Measurements from ENCODE around the gene LRRC51.

LRRC51 gene

DNA sequence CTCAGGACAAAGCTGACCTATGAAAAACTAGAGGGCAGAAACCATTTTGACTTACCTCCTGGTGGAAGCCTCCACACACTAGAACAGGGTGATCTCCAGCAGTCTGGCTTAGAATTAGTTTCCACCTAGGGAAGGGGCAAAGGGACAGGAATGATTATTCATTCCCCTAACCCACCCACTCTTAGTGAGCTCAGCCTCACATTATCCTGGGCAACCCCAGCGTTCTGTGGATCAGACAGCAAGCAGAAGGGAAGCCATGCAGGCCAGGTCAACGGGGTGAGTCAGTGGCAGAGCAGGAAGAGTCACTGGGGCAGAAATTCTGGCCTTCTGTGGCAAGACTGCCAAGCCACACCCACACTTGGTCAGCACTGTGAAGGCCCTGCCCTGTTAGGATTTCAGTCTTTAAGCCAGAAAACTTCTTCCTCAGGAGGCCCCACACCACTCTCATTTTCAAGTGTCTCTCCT lies 10.8 kb upstream of the LRRC51 start:
- Histone ChIP-seq H3K9ac (ENCODE audit: low read depth in 1 of 2, low read length in 2 of 2) (peak overlapping the region; percentile 27 to 34), H3K36me3 (ENCODE audit: control insufficient read depth in 1 of 2, insufficient read depth in 2 of 2, low read length in 2 of 2) (peaks cover 0 to 16% of the 10 kb centered on the region in 2 donors), H3K4me1 (ENCODE audit: control insufficient read depth in 1 of 2, insufficient read depth in 2 of 2, low read length in 2 of 2) (peaks cover 16 to 35% of the 10 kb centered on the region in 2 donors), H3K9me3 (ENCODE audit: control insufficient read depth in 1 of 2, low read length in 2 of 2) (no peaks in the 10 kb centered on the region), H3K27me3 (ENCODE audit: control insufficient read depth in 1 of 2, insufficient read depth in 2 of 2, low read length in 2 of 2) (no peaks in the 10 kb centered on the region), H3K4me3 (ENCODE audit: low read depth in 1 of 2, low read length in 2 of 2) (no peak overlapping the region), H3K27ac (ENCODE audit: low read depth, low read length) (peak overlapping the region; percentile 26)

DNA sequence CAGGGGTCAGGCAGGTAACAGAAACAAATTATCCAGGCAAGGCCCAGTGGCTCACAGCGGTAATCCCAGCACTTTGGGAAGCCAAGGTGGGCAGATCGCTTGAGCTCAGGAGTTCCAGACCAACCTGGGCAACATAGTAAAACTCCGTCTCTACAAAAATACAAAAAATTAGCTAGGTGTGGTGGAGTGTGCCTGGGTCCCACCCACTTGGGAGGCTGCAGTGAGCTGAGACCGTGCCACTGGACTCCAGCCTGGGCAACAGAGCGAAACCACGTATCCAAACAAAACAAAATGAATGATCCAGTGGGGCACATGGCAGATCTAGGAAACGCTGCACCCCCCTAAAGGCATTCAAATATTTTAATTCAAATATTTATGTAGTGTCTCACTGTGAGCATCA lies 10.2 kb upstream of the LRRC51 start:
- Histone ChIP-seq H3K4me3 (ENCODE audit: low read depth in 1 of 2, low read length in 2 of 2) (no peak overlapping the region), H3K9me3 (ENCODE audit: control insufficient read depth in 1 of 2, low read length in 2 of 2) (no peaks in the 10 kb centered on the region), H3K4me1 (ENCODE audit: control insufficient read depth in 1 of 2, insufficient read depth in 2 of 2, low read length in 2 of 2) (peaks cover 16 to 39% of the 10 kb centered on the region in 2 donors)

DNA sequence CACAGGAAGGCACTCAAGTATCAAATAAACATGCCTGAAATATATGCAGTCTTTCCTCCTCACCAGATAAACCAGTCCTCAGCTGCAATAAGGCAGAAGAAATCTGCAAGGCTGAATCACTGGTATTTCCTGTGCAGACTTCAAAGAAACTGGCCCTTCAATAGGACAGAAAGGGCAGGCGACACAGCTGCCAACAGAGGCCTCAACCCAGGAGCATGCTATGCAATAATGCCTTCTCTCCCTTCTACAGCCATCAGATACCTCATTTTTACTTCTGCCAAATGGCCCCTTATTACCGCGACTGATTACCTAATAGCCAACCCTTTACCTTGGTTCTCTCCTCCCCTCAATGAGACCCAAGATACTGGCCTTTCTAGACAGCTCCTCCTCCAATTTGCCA lies 8.3 kb upstream of the LRRC51 start:
- H3K27me3 ChIP-seq (ENCODE audit: control insufficient read depth in 1 of 2, insufficient read depth in 2 of 2, low read length in 2 of 2) = no peaks in the 10 kb centered on the region
- H3K9me3 ChIP-seq (ENCODE audit: control insufficient read depth in 1 of 2, low read length in 2 of 2) = no peaks in the 10 kb centered on the region
- H3K27ac ChIP-seq (ENCODE audit: low read depth, low read length) = peak overlapping the region; percentile 7
- no peak overlapping the region for H3K4me3 ChIP-seq (ENCODE audit: low read depth in 1 of 2, low read length in 2 of 2)
- peaks cover 16 to 31% of the 10 kb centered on the region in 2 donors for H3K4me1 ChIP-seq (ENCODE audit: control insufficient read depth in 1 of 2, insufficient read depth in 2 of 2, low read length in 2 of 2)
- H3K36me3 ChIP-seq (ENCODE audit: control insufficient read depth in 1 of 2, insufficient read depth in 2 of 2, low read length in 2 of 2) = peaks cover 0 to 6% of the 10 kb centered on the region in 2 donors
- no peak overlapping the region for H3K9ac ChIP-seq (ENCODE audit: low read depth in 1 of 2, low read length in 2 of 2)

More for the DNA sequence above, 10.2 kb upstream of the LRRC51 start:
- Histone ChIP-seq H3K9ac (ENCODE audit: low read depth in 1 of 2, low read length in 2 of 2) (peak overlapping the region in 1 of 2 donors; percentile 34), H3K36me3 (ENCODE audit: control insufficient read depth in 1 of 2, insufficient read depth in 2 of 2, low read length in 2 of 2) (peaks cover 0 to 15% of the 10 kb centered on the region in 2 donors), H3K27me3 (ENCODE audit: control insufficient read depth in 1 of 2, insufficient read depth in 2 of 2, low read length in 2 of 2) (no peaks in the 10 kb centered on the region), H3K27ac (ENCODE audit: low read depth, low read length) (peak overlapping the region; percentile 13)

DNA sequence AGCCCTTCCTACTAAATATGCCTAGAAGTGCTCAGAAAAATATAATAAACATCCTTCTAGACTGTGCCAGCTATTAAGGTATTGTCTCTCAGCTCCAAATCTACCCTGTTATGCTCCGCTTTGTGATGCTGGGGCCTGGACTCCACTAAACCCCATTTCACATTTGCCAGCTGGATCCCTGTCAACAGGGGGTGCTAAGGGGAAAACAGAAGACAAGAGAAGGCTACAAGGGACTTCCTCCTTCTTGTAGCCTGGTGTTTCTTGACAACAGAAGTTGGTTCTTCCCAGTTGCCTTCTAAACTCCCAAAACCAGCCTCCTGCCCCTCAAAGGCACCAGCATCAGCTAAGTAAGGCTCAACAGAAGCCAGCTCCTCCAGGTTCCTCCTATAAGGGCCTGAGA lies 5.5 kb upstream of the LRRC51 start:
- Histone ChIP-seq H3K9ac (ENCODE audit: low read depth in 1 of 2, low read length in 2 of 2) (no peak overlapping the region), H3K9me3 (ENCODE audit: control insufficient read depth in 1 of 2, low read length in 2 of 2) (no peaks in the 10 kb centered on the region), H3K36me3 (ENCODE audit: control insufficient read depth in 1 of 2, insufficient read depth in 2 of 2, low read length in 2 of 2) (no peaks in the 10 kb centered on the region), H3K4me3 (ENCODE audit: low read depth in 1 of 2, low read length in 2 of 2) (no peak overlapping the region), H3K27me3 (ENCODE audit: control insufficient read depth in 1 of 2, insufficient read depth in 2 of 2, low read length in 2 of 2) (no peaks in the 10 kb centered on the region), H3K4me1 (ENCODE audit: control insufficient read depth in 1 of 2, insufficient read depth in 2 of 2, low read length in 2 of 2) (peaks cover 14 to 30% of the 10 kb centered on the region in 2 donors), H3K27ac (ENCODE audit: low read depth, low read length) (no peak overlapping the region)

DNA sequence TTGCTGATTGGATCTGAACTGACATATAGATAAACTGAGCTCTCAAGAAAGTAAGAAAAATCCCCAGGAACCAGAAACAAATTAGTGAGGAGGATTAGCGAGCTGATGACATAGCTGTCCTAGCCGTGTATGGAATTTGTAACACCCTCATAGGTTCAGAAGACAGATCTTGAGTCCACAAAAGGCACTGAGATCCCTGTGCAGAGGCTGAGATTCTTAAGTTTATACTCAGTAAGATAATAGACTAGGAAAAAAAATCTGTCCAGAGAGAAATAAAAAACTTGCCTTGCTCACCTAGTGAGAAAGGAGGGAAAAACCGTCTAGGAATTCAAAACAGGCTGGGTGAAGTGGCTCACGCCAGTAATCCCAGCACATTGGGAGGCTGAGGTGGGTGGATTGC lies 4.9 kb upstream of the LRRC51 start:
- no peaks in the 10 kb centered on the region for H3K9me3 ChIP-seq (ENCODE audit: control insufficient read depth in 1 of 2, low read length in 2 of 2)
- H3K4me3 ChIP-seq (ENCODE audit: low read depth in 1 of 2, low read length in 2 of 2) = no peak overlapping the region
- H3K4me1 ChIP-seq (ENCODE audit: control insufficient read depth in 1 of 2, insufficient read depth in 2 of 2, low read length in 2 of 2) = peaks cover 8 to 24% of the 10 kb centered on the region in 2 donors
- no peaks in the 10 kb centered on the region for H3K27me3 ChIP-seq (ENCODE audit: control insufficient read depth in 1 of 2, insufficient read depth in 2 of 2, low read length in 2 of 2)
- H3K9ac ChIP-seq (ENCODE audit: low read depth in 1 of 2, low read length in 2 of 2) = no peak overlapping the region
- H3K36me3 ChIP-seq (ENCODE audit: control insufficient read depth in 1 of 2, insufficient read depth in 2 of 2, low read length in 2 of 2) = no peaks in the 10 kb centered on the region
- H3K27ac ChIP-seq (ENCODE audit: low read depth, low read length) = no peak overlapping the region

DNA sequence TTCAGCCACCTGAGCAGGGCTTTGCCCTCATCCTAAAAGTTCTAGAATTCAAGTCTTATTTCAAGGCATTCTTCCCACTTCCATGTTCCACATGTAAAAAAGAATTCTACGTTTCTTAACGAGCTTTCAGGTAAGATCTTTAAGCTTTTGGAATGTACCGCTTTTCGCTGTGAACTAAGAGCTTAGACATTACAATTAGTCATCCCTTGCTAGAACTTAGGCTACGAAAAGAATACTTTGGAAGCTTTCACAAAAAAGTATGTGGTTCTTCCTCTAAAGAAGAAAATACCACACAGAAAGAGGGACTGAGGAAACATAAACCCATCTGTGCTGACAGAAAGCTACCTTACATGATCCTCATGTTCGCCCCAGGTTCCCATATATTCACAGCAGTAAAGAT lies 2.2 kb upstream of the LRRC51 start:
- Histone ChIP-seq H3K9me3 (ENCODE audit: control insufficient read depth in 1 of 2, low read length in 2 of 2) (no peaks in the 10 kb centered on the region), H3K4me3 (ENCODE audit: low read depth in 1 of 2, low read length in 2 of 2) (peak overlapping the region; percentile 75 to 77), H3K36me3 (ENCODE audit: control insufficient read depth in 1 of 2, insufficient read depth in 2 of 2, low read length in 2 of 2) (no peaks in the 10 kb centered on the region), H3K27ac (ENCODE audit: low read depth, low read length) (no peak overlapping the region), H3K9ac (ENCODE audit: low read depth in 1 of 2, low read length in 2 of 2) (peak overlapping the region in 1 of 2 donors; percentile 73), H3K4me1 (ENCODE audit: control insufficient read depth in 1 of 2, insufficient read depth in 2 of 2, low read length in 2 of 2) (peaks cover 15 to 16% of the 10 kb centered on the region in 2 donors), H3K27me3 (ENCODE audit: control insufficient read depth in 1 of 2, insufficient read depth in 2 of 2, low read length in 2 of 2) (no peaks in the 10 kb centered on the region)

DNA sequence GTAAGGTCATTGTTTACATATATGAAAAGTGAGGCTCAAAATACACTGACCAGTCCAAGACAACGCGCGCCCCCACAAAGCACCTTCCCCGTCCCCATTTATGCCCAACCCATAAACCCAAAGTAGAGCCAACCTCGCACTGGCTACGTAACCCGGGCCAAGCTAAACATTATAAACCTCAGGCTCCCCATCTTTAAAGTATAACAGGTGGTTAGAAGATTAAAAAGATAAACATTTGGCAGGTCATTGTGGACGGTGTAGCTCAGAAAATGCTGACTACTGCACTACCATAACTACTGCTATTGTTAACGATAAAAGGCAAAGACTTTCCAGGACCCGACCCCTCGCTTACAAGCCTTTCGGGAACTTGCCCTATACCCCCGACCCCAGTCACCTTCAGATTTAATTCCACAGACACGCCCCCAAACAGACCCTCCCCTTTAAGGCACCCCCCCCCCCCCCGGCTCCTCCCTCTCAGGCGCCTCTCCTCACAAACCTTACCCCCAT lies 778 bp upstream of the LRRC51 start:
- Histone ChIP-seq H3K27ac (ENCODE audit: low read depth, low read length) (peak overlapping the region; percentile 70), H3K9me3 (ENCODE audit: control insufficient read depth in 1 of 2, low read length in 2 of 2) (no peaks in the 10 kb centered on the region), H3K27me3 (ENCODE audit: control insufficient read depth in 1 of 2, insufficient read depth in 2 of 2, low read length in 2 of 2) (no peaks in the 10 kb centered on the region), H3K4me1 (ENCODE audit: control insufficient read depth in 1 of 2, insufficient read depth in 2 of 2, low read length in 2 of 2) (peaks cover 15 to 16% of the 10 kb centered on the region in 2 donors), H3K4me3 (ENCODE audit: low read depth in 1 of 2, low read length in 2 of 2) (peak overlapping the region; percentile 75 to 77), H3K36me3 (ENCODE audit: control insufficient read depth in 1 of 2, insufficient read depth in 2 of 2, low read length in 2 of 2) (no peaks in the 10 kb centered on the region), H3K9ac (ENCODE audit: low read depth in 1 of 2, low read length in 2 of 2) (peak overlapping the region; percentile 40 to 73)

DNA sequence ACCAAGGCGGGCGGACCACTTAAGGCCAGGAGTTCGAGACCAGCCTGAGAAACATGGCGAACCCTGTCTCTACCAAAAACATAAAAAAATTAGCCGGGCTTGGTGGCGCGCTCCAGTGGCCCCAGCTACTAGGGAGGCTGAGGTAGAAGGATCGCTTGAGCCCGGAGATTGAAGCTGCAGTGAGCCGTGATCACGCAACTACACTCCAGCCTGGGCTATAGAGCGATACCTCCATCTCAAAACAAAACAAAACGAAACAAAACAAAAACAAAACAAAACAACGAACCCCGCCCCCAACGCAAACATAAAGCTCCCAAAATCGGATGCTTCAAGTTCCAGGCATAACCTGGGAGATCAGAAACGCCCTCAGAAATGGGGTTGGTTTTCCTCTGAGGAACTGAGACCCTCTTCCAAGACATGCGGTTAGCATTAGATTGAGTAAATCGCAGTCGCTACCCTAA lies 564 bp downstream of the LRRC51 start:
- H3K27me3 ChIP-seq (ENCODE audit: control insufficient read depth in 1 of 2, insufficient read depth in 2 of 2, low read length in 2 of 2) = no peaks in the 10 kb centered on the region
- peaks cover 11 to 16% of the 10 kb centered on the region in 2 donors for H3K4me1 ChIP-seq (ENCODE audit: control insufficient read depth in 1 of 2, insufficient read depth in 2 of 2, low read length in 2 of 2)
- peak overlapping the region; percentile 51 to 66 for H3K9ac ChIP-seq (ENCODE audit: low read depth in 1 of 2, low read length in 2 of 2)
- H3K27ac ChIP-seq (ENCODE audit: low read depth, low read length) = peak overlapping the region; percentile 70
- H3K9me3 ChIP-seq (ENCODE audit: control insufficient read depth in 1 of 2, low read length in 2 of 2) = no peaks in the 10 kb centered on the region
- H3K4me3 ChIP-seq (ENCODE audit: low read depth in 1 of 2, low read length in 2 of 2) = peak overlapping the region; percentile 69 to 75
- no peaks in the 10 kb centered on the region for H3K36me3 ChIP-seq (ENCODE audit: control insufficient read depth in 1 of 2, insufficient read depth in 2 of 2, low read length in 2 of 2)

DNA sequence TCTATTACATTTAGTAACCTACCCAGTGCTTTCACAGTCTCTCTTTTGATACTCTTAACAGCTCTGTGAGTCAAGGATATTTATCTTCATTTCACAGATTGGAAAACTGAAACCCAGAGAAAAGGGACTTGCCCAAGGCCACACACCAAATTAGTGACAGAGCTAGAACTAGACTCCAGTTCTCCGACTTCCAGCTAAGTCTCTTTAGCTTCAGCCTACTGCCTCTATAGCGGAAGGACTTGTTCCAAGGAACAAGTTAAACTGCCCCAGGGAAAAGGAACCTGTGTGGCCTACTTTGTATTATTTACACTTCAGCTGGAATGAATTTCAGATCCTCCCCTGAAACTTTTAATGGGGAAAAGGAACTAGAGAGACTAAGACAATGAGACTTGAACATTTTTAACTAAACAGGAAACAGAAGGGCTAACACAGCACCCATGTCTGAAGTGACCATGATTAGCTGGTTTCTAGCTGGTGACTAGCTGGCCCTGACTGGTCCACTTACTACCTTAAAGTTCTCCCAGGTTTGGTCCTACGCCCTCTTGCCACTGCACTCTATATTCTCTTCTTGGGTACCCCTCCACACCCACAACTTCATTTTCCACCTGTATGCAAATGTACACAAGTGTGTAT lies 1.3 kb downstream of the LRRC51 start:
- Histone ChIP-seq H3K9me3 (ENCODE audit: control insufficient read depth in 1 of 2, low read length in 2 of 2) (no peaks in the 10 kb centered on the region), H3K4me1 (ENCODE audit: control insufficient read depth in 1 of 2, insufficient read depth in 2 of 2, low read length in 2 of 2) (peaks cover 11 to 16% of the 10 kb centered on the region in 2 donors), H3K9ac (ENCODE audit: low read depth in 1 of 2, low read length in 2 of 2) (no peak overlapping the region), H3K36me3 (ENCODE audit: control insufficient read depth in 1 of 2, insufficient read depth in 2 of 2, low read length in 2 of 2) (no peaks in the 10 kb centered on the region), H3K27ac (ENCODE audit: low read depth, low read length) (peak overlapping the region; percentile 11), H3K4me3 (ENCODE audit: low read depth in 1 of 2, low read length in 2 of 2) (no peak overlapping the region), H3K27me3 (ENCODE audit: control insufficient read depth in 1 of 2, insufficient read depth in 2 of 2, low read length in 2 of 2) (no peaks in the 10 kb centered on the region)

DNA sequence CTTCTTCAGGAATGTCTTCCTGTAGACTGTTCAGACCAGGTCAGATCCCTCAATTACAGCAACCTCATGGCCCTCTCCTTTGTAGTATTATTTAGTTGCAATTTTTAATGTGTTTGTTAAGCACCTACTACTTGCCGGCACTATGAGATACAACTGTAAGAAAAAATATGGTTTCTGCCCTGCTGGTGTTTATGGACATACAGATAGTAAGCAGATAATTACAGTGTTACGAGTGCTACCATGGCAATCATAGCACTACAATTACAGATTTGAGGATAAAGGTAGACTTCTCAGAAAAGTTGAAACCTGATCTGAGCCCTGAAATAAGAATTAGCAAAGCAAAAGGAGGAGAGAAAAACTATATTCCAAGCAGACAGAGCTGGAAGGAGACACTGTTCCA lies 2.8 kb downstream of the LRRC51 start:
- H3K4me3 ChIP-seq (ENCODE audit: low read depth in 1 of 2, low read length in 2 of 2) = no peak overlapping the region
- H3K9ac ChIP-seq (ENCODE audit: low read depth in 1 of 2, low read length in 2 of 2) = no peak overlapping the region
- H3K27ac ChIP-seq (ENCODE audit: low read depth, low read length) = no peak overlapping the region
- no peaks in the 10 kb centered on the region for H3K9me3 ChIP-seq (ENCODE audit: control insufficient read depth in 1 of 2, low read length in 2 of 2)
- H3K27me3 ChIP-seq (ENCODE audit: control insufficient read depth in 1 of 2, insufficient read depth in 2 of 2, low read length in 2 of 2) = no peaks in the 10 kb centered on the region
- peaks cover 6 to 7% of the 10 kb centered on the region in 2 donors for H3K36me3 ChIP-seq (ENCODE audit: control insufficient read depth in 1 of 2, insufficient read depth in 2 of 2, low read length in 2 of 2)
- H3K4me1 ChIP-seq (ENCODE audit: control insufficient read depth in 1 of 2, insufficient read depth in 2 of 2, low read length in 2 of 2) = peaks cover 7 to 14% of the 10 kb centered on the region in 2 donors
